ENCODE measurements around the gene PTPRQ. TPM values are rescaled to one million over a fixed set of nuclear protein-coding genes. Genes with fewer than 3 reads are reported as not detected.

PTPRQ gene
- polyA plus RNA-seq, 6 donors from 2014 or later: not detected

DNA sequence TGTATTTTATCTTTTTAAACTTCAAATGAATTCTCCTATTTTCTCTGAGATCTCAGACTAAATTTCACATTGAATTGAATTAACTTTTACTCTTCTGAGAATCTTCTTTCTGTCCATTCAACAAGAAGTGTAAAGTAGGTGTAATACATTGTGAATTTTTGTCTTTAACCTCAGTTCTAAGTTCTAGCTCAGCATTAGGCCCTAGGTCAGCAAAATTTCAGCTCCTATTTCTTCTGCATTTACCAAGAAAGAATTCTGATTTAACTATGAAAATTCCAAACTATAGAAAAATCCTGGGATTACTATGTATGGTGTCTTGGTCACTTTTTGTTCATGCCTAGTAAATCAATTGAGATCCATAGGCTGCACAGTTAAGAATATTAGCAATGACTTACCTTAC, 152.5 kb downstream of the PTPRQ start:
- no peaks in the 10 kb centered on the region for H3K27me3 Mint-ChIP-seq
- H3K27ac Mint-ChIP-seq: no peak overlapping the region
- no peaks in the 10 kb centered on the region for H3K4me1 Mint-ChIP-seq
- DNase-seq: no peak
- no peaks in the 10 kb centered on the region for H3K36me3 Mint-ChIP-seq
- H3K4me3 Mint-ChIP-seq: no peak overlapping the region
- ATAC-seq (ENCODE audit: low read depth in 2 of 2): no peak
- H3K9me3 Mint-ChIP-seq: peaks cover 0 to 2% (median 0%) of the 10 kb centered on the region in 7 donors

DNA sequence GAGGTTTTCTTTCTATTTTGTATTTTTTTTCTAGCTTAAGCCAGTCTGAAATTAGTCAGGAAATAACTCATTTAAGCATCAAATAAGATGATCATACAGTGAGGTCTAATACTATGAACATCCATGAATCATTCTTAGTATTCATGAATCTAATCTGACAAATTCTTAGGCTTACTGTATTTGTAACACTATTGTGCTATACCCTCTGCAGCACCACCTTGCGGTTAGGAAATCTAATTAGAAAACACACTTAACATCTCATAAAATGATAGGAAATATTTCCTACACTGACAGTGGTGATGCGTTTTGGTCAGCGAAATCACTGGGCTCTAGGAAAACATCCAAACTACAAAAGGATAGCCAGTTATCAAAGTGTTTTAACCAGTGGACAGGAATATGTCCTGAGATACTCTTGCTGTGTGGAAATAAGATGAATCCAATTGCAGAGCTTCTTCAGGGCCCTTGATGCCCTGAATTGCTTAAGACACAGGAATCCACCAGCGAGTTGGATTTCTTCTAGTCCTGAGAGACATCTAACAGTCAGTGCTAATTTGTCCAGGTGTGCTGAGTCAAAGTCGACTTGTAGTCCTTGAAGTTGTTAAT, 154.1 kb downstream of the PTPRQ start:
- Mint-ChIP-seq H3K4me3 (no peak overlapping the region), H3K27ac (no peak overlapping the region), H3K4me1 (no peaks in the 10 kb centered on the region), H3K36me3 (no peaks in the 10 kb centered on the region), H3K9me3 (peaks cover 0 to 2% (median 0%) of the 10 kb centered on the region in 7 donors), H3K27me3 (no peaks in the 10 kb centered on the region)
- no peak for ATAC-seq (ENCODE audit: low read depth in 2 of 2)
- no peak for DNase-seq

DNA sequence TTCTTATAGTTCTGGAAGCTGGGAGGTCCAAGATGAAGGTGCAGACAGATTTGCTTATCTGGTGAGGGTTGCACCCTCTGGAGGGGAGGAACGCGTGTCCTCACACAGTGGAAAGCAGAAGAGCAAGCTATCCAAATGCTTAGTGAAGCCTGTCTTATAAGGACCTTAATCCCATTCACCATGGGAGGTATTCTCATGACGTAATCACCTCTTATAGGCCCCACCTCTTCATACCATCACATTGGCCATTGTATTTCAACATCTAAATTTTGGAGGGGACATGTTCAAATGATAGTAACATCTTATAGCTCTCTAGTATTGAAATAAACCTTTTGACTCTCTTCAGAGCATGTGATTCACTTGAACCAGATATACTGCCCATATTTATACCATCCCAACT, 158.4 kb downstream of the PTPRQ start:
- no peak overlapping the region for H3K4me3 Mint-ChIP-seq
- H3K27me3 Mint-ChIP-seq: no peaks in the 10 kb centered on the region
- DNase-seq (no peak), ATAC-seq (ENCODE audit: low read depth in 2 of 2) (no peak)
- H3K36me3 Mint-ChIP-seq: no peaks in the 10 kb centered on the region
- H3K9me3 Mint-ChIP-seq: peaks cover 0 to 5% (median 0%) of the 10 kb centered on the region in 7 donors
- no peaks in the 10 kb centered on the region for H3K4me1 Mint-ChIP-seq
- no peak overlapping the region for H3K27ac Mint-ChIP-seq

DNA sequence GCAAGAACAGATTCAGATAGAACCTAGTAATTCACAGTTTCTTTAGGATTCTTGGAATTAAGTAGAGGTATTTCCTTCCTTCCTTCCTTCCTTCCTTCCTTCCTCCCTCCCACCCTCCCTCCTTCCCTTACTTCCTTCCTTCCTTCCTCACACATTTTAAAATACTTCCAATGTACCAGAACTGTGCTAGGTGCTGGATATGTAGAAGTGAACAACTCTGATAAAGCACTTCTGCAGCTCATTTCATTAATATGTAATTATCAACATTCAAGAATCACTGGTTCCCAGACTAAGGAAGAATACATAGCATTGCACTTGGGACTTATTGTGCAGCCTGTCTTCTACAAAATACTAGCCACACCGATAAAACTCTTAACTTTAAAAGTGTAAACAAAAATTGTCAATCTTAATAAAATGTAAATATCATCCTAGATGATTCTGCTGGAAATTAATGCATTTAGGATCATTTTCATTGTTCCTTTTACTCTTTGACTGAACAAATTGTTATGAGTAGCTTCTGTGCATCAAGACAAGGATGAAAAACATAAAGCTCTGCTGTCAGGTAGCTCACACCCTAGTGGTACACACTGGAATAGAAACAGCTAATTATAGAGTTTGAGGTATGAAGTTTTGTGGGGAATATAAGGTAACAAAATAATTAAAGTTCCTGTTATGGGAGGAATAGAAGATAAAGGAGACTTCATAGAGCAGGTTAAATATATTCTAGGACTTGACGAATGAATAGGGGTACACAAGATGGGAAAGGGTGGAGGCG, 163.5 kb downstream of the PTPRQ start:
- Mint-ChIP-seq H3K27me3 (no peaks in the 10 kb centered on the region), H3K27ac (no peak overlapping the region), H3K36me3 (no peaks in the 10 kb centered on the region), H3K4me3 (no peak overlapping the region), H3K4me1 (no peaks in the 10 kb centered on the region), H3K9me3 (peaks cover 0 to 5% (median 0%) of the 10 kb centered on the region in 7 donors)
- no peak for ATAC-seq (ENCODE audit: low read depth in 2 of 2)
- no peak for DNase-seq

DNA sequence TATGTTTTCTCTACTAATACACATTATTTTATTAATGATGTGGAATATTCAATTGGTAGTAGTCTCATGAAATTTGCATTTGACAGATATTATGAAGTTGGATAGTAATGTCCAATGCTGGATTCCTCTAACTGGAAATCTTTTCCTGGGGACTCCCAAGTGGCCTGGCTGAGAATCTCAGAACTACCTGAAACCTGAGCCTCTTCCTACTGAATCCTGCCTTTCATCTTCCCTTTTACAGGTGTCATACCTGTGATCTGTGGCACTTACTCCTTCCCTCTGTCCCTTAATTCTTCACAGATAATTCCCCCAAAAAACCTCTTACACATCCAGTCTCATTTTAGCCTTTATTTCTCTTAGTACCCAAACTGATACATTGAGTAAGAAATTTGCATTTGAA, 173.7 kb downstream of the PTPRQ start:
- H3K9me3 Mint-ChIP-seq: peaks cover 0 to 2% (median 0%) of the 10 kb centered on the region in 7 donors
- H3K4me1 Mint-ChIP-seq: no peaks in the 10 kb centered on the region
- H3K36me3 Mint-ChIP-seq: no peaks in the 10 kb centered on the region
- no peak for DNase-seq
- no peak for ATAC-seq (ENCODE audit: low read depth in 2 of 2)
- H3K27ac Mint-ChIP-seq: peak overlapping the region in 1 of 6 donors; percentile 9
- H3K4me3 Mint-ChIP-seq: no peak overlapping the region
- H3K27me3 Mint-ChIP-seq: no peaks in the 10 kb centered on the region

DNA sequence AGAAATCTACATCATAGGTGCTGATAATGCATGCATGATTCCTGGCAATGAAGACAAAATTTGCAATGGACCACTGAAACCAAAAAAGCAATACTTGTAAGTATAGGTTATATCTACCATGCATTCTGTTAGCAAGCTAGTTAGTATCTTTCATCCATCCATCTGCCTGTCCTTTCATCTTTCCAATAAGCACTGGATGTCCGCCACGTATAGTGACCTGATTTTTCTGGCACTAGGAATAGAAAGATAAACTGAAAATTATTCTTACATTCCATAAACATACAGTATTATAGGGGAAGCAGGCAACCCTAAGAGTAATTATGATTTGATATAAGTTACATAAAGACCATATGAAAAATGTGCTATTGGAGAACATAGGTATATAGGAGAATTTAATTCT, 176.2 kb downstream of the PTPRQ start:
- peaks cover 0 to 2% (median 0%) of the 10 kb centered on the region in 7 donors for H3K9me3 Mint-ChIP-seq
- DNase-seq (no peak), ATAC-seq (ENCODE audit: low read depth in 2 of 2) (no peak)
- H3K4me3 Mint-ChIP-seq: no peak overlapping the region
- no peaks in the 10 kb centered on the region for H3K27me3 Mint-ChIP-seq
- H3K36me3 Mint-ChIP-seq: no peaks in the 10 kb centered on the region
- no peaks in the 10 kb centered on the region for H3K4me1 Mint-ChIP-seq
- no peak overlapping the region for H3K27ac Mint-ChIP-seq

DNA sequence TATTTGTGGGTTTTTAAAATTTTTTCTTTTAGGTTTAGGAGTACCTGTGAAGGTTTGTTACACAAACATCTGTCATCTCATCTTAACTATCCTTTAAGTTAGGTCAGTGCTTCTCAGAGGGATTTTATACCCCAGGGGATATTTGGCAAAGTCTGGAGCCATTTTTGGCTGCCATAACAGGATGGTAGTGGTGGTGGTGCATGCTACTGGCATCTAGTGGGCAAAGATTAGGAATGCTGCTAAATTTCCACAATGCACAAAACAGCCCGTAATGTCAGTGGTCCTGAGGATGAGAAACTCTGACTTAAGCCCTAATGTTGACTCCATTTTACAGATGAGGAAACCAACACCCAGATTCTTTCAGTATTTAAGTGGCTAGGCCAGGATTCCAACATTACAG, 178.2 kb downstream of the PTPRQ start:
- no peaks in the 10 kb centered on the region for H3K27me3 Mint-ChIP-seq
- DNase-seq (no peak), ATAC-seq (ENCODE audit: low read depth in 2 of 2) (no peak)
- H3K36me3 Mint-ChIP-seq: no peaks in the 10 kb centered on the region
- no peaks in the 10 kb centered on the region for H3K4me1 Mint-ChIP-seq
- H3K27ac Mint-ChIP-seq: no peak overlapping the region
- peaks cover 0 to 3% (median 0%) of the 10 kb centered on the region in 7 donors for H3K9me3 Mint-ChIP-seq
- no peak overlapping the region for H3K4me3 Mint-ChIP-seq

DNA sequence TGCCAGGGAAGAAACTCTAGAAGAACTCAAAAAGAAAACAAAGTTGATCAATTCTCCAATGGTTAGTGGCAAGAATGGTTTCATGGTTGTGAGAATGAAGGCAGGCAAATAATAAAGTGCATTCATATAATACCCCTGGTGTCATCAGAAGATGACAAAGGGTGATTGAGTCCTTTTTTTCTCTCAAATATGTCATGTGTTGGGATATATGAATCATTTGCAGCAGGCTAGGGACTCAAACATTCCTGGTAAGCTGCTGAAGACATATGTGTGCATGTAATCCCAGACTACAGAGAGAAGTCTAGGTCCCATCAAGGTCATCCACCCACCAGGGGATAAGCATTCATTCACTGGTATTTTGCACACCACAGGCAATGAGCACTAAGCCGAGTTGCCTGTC, 181.0 kb downstream of the PTPRQ start:
- no peak overlapping the region for H3K4me3 Mint-ChIP-seq
- peaks cover 0 to 4% (median 0%) of the 10 kb centered on the region in 7 donors for H3K9me3 Mint-ChIP-seq
- no peaks in the 10 kb centered on the region for H3K36me3 Mint-ChIP-seq
- H3K4me1 Mint-ChIP-seq: no peaks in the 10 kb centered on the region
- DNase-seq: no peak
- ATAC-seq (ENCODE audit: low read depth in 2 of 2): no peak
- H3K27me3 Mint-ChIP-seq: no peaks in the 10 kb centered on the region
- H3K27ac Mint-ChIP-seq: no peak overlapping the region

DNA sequence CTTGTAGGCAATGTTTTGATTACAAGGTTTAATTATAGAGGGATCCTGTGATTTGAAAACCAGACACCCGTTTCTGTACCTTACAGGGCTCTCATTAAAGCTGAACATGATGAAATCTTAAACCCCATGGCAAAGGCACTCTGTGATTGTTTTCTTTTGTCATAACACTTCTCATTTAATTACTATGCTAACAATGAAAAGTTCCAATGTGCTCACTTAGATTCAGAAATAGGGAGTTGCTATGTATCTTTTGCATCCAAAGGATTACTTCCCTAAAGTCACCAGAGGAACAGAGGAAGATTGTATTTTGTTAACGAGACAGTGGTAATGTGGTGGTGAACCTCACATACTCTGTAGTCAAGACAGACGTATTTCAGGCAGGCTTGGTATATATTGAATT, 181.9 kb downstream of the PTPRQ start:
- no peak overlapping the region for H3K4me3 Mint-ChIP-seq
- no peaks in the 10 kb centered on the region for H3K27me3 Mint-ChIP-seq
- no peaks in the 10 kb centered on the region for H3K4me1 Mint-ChIP-seq
- no peaks in the 10 kb centered on the region for H3K36me3 Mint-ChIP-seq
- H3K27ac Mint-ChIP-seq: no peak overlapping the region
- DNase-seq: no peak
- peaks cover 0 to 4% (median 0%) of the 10 kb centered on the region in 7 donors for H3K9me3 Mint-ChIP-seq
- no peak for ATAC-seq (ENCODE audit: low read depth in 2 of 2)

DNA sequence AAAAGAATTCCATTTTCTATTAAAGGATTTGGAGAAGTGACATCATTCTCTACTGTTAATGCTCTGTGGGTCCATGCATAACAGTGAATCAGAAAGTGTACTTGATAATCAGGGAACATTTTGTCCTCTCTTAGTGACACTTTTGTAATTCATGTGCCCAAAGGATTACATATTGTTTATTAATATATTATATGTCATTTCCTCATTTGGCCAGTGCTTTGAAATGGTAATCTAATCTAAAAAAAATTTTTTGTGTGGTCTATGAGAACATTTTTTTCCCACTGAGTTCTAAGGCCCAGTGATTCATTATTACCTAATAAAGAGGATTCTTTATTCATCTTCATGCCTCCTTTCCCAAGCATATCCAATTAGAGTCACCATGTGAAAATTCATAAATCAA, 183.7 kb downstream of the PTPRQ start:
- H3K4me3 Mint-ChIP-seq: no peak overlapping the region
- H3K27me3 Mint-ChIP-seq: no peaks in the 10 kb centered on the region
- ATAC-seq (ENCODE audit: low read depth in 2 of 2): no peak
- H3K9me3 Mint-ChIP-seq: peaks cover 0 to 4% (median 0%) of the 10 kb centered on the region in 7 donors
- DNase-seq: no peak
- no peaks in the 10 kb centered on the region for H3K36me3 Mint-ChIP-seq
- H3K4me1 Mint-ChIP-seq: no peaks in the 10 kb centered on the region
- H3K27ac Mint-ChIP-seq: no peak overlapping the region

DNA sequence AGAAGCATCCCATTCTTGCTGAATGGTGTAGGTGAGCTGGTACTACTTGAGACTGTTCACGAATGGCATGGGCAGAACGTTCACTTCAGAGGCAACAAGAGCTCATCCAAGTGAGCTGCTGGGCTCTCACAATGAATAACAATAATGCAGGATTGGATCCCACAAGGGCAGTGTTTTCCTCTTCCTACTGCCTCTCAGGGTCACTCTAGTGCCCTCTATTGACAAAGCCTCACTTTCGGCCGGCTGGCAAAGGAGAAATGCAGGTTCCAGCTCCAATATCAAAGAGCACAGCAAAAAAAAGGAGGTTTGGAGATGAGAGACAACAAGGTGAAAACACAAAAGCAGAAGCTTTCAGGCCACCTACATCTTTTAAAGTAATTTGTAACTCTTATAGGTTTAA, 188.8 kb downstream of the PTPRQ start:
- H3K4me1 Mint-ChIP-seq: no peaks in the 10 kb centered on the region
- no peak overlapping the region for H3K4me3 Mint-ChIP-seq
- H3K36me3 Mint-ChIP-seq: no peaks in the 10 kb centered on the region
- H3K27me3 Mint-ChIP-seq: no peaks in the 10 kb centered on the region
- ATAC-seq (ENCODE audit: low read depth in 2 of 2) (no peak), DNase-seq (no peak)
- H3K9me3 Mint-ChIP-seq: peaks cover 0 to 4% (median 0%) of the 10 kb centered on the region in 7 donors
- H3K27ac Mint-ChIP-seq: no peak overlapping the region

DNA sequence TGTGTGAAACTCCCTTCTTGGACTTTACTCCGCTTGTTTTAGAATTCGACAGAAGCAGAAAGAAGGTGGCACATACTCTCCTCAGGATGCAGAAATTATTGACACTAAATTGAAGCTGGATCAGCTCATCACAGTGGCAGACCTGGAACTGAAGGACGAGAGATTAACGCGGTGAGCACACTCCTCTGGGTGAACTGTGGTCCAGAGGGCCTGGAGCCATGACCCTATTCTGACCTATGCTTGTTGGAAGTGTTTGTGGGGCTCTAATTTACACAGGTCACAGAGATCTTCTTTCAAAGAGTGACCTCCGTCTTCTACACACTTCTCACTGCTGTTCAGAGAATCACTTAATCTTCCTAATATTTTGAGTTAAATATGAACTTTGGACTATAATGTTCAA, 190.9 kb downstream of the PTPRQ start:
- ATAC-seq (ENCODE audit: low read depth in 2 of 2) (no peak), DNase-seq (no peak)
- Mint-ChIP-seq H3K9me3 (no peaks in the 10 kb centered on the region), H3K4me3 (no peak overlapping the region), H3K4me1 (no peaks in the 10 kb centered on the region), H3K27ac (no peak overlapping the region), H3K36me3 (no peaks in the 10 kb centered on the region), H3K27me3 (no peaks in the 10 kb centered on the region)

DNA sequence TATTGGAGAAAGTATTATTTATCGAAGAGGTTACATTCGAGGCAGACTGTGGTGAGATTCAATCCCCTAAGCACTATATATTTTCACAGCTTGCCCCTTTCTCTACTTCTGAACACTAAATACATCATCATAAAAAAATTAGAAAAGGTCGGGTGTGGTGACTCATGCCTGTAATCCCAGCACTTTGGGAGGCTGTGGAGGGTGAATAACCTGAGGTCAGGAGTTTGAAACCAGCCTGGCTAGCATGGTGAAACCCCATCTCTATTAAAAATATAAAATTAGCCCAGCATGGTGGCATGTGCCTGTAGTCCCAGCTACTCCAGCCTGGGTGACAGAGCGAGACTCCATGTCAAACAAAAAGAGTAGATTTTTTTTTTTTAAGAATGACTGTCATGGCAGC, 192.8 kb downstream of the PTPRQ start:
- H3K27ac Mint-ChIP-seq: no peak overlapping the region
- H3K4me3 Mint-ChIP-seq: no peak overlapping the region
- ATAC-seq (ENCODE audit: low read depth in 2 of 2) (no peak), DNase-seq (no peak)
- no peaks in the 10 kb centered on the region for H3K36me3 Mint-ChIP-seq
- H3K27me3 Mint-ChIP-seq: no peaks in the 10 kb centered on the region
- no peaks in the 10 kb centered on the region for H3K4me1 Mint-ChIP-seq
- H3K9me3 Mint-ChIP-seq: peaks cover 0 to 2% (median 0%) of the 10 kb centered on the region in 7 donors

DNA sequence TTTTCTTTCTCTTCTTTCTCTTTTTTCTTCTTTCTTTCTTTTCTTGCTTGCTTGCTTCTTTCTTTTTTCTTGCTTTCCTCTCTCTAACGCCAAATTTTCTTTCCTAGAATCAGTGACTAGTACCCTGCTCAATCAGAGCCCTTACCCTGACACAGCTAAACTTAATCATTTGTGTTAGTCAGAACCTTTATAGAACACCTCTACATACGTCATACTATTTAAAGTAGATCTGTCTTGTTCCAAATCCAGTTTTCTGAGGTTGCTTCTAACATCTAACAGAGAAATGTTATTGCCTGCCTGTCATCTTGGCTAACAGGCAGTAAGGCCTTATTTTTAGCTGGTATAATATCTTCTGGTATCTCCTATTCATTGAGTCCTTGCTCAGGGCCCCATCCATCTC, 197.9 kb downstream of the PTPRQ start:
- DNase-seq: no peak
- H3K4me1 Mint-ChIP-seq: no peaks in the 10 kb centered on the region
- no peaks in the 10 kb centered on the region for H3K27me3 Mint-ChIP-seq
- H3K9me3 Mint-ChIP-seq: peaks cover 0 to 8% (median 0%) of the 10 kb centered on the region in 7 donors
- no peak overlapping the region for H3K4me3 Mint-ChIP-seq
- H3K36me3 Mint-ChIP-seq: no peaks in the 10 kb centered on the region
- H3K27ac Mint-ChIP-seq: peak overlapping the region in 1 of 6 donors; percentile 65
- ATAC-seq (ENCODE audit: low read depth in 2 of 2): no peak

Measured in naive B cell (primary cell).